HepG2 (cell line): Measurements from ENCODE around the gene ABHD1. TPM values are rescaled to one million over a fixed set of nuclear protein-coding genes. Genes with fewer than 3 reads are reported as not detected.

ENCODE experiments used
- ATAC-seq: fragments of 200-7000 bp; cut with Tn5 transposase; 3 replicates; pipeline ENCODE4 v1.9.1; 2020; ENCODE audit warnings: mild to moderate bottlenecking, moderate library complexity
- BruUV-seq: library from RNA; stranded (reverse); fragments of 400-500 nt; replicated peaks from 2 replicates; lab custom pipeline; 2021; lab: Mats Ljungman, UMichigan
- CTCF ChIA-PET: fragments of 300-600 bp; formaldehyde crosslinking; extraction: SDS; loops from one replicate; lab custom pipeline; 2021; ENCODE audit warnings: low total read pairs, inconsistent platforms, low intra/inter-chr PET ratio; lab: Yijun Ruan, JAX
- POLR2A ChIA-PET: fragments of 350-600 bp; sonication (Branson Sonifier 250); formaldehyde crosslinking; loops from one replicate; lab custom pipeline; 2020; ENCODE audit warnings: antibody characterized with exemption, inconsistent platforms; lab: Yijun Ruan, JAX
- DNase-seq: peaks from one replicate; pipeline ENCODE4 v3.0.0-alpha.2; 2015; ENCODE audit warnings: low spot score
- FAIRE-seq: peaks from 3 replicates; lab custom pipeline; 2011; peaks lifted over from hg19 to GRCh38; lab: Jason Lieb, UNC
- H2AFZ ChIP-seq: one replicate; pipeline ENCODE4 v1.6.1; 2011; ENCODE audit warnings: low read length, inconsistent platforms
- H3K27ac ChIP-seq: fragments of 300-600 bp; 3 replicates; pipeline ENCODE4 v1.8.0; 2011; ENCODE audit warnings: mixed run types, mild to moderate bottlenecking, mixed read lengths, low read length, inconsistent platforms; ENCODE audit not compliant: insufficient read depth; ENCODE audit errors: extremely low read length
- H3K27me3 ChIP-seq, 2 experiments: fragments of 200-600 bp in 1 of 2; 2 replicates in 1 of 2; 3 replicates in 1 of 2; pipeline versions ENCODE4 v1.6.0 to v1.8.0; 2011; ENCODE audit warnings: low read length in 2 of 2, mild to moderate bottlenecking in 2 of 2, moderate library complexity in 2 of 2, inconsistent platforms in 1 of 2; ENCODE audit not compliant: insufficient read depth in 2 of 2, control insufficient read depth in 1 of 2
- H3K36me3 ChIP-seq, 2 experiments: fragments of 200-600 bp in 1 of 2; replicated peaks in 1 of 2; 2 replicates in 1 of 2; 3 replicates in 1 of 2; pipeline versions ENCODE4 v1.5.1 to v1.8.0; 2011; ENCODE audit warnings: low read length in 2 of 2, inconsistent platforms in 1 of 2; ENCODE audit not compliant: insufficient read depth in 2 of 2, control insufficient read depth in 1 of 2
- H3K4me1 ChIP-seq: 2 replicates; pipeline ENCODE4 v1.5.1; 2012; ENCODE audit warnings: low read length, inconsistent platforms; ENCODE audit not compliant: insufficient read depth
- H3K4me2 ChIP-seq: 2 replicates; pipeline ENCODE4 v1.6.0; 2011; ENCODE audit warnings: low read depth, low read length, inconsistent platforms
- H3K4me3 ChIP-seq, 3 experiments: fragments of 200-600 bp in 1 of 3; sonication (generic), shearing (Covaris generic) in 1 of 3; replicated peaks in 1 of 3; 2 replicates each; pipeline ENCODE4 v1.5.1; 2011 to 2016; ENCODE audit warnings: low read length in 3 of 3, inconsistent platforms in 2 of 3, low read depth in 2 of 3, mild to moderate bottlenecking in 2 of 3, control low read depth in 1 of 3, mixed read lengths in 1 of 3; ENCODE audit not compliant: insufficient read depth in 1 of 3
- H3K79me2 ChIP-seq: one replicate; pipeline ENCODE4 v1.6.1; 2011; ENCODE audit warnings: low read length, inconsistent platforms; ENCODE audit not compliant: insufficient read depth
- H3K9ac ChIP-seq: 2 replicates; pipeline ENCODE4 v1.6.0; 2011; ENCODE audit warnings: mild to moderate bottlenecking, low read depth, low read length, inconsistent platforms; ENCODE audit not compliant: insufficient read depth
- H3K9me3 ChIP-seq: 2 replicates; pipeline ENCODE4 v1.5.1; 2012; ENCODE audit warnings: mild to moderate bottlenecking, low read length
- H4K20me1 ChIP-seq: 2 replicates; pipeline ENCODE4 v1.6.0; 2011; ENCODE audit warnings: inconsistent platforms, mild to moderate bottlenecking, low read length, moderate library complexity; ENCODE audit not compliant: insufficient read depth
- BRD4 ChIP-seq: sonication (generic); formaldehyde crosslinking; IDR thresholded peaks from 2 replicates; pipeline ENCODE4 v1.4.0; 2020; ENCODE audit warnings: missing genetic modification reagents
- EP300 ChIP-seq, 3 experiments: sonication (generic) in 1 of 3; formaldehyde crosslinking in 1 of 3; IDR thresholded peaks; 2 replicates each; pipeline versions ENCODE4 v1.5.1 to v1.6.1; 2011 to 2020; ENCODE audit warnings: low read depth in 2 of 3, low read length in 2 of 3, borderline replicate concordance in 1 of 3, improper control_type of control experiment in 1 of 3, mild to moderate bottlenecking in 1 of 3, missing genetic modification reagents in 1 of 3, moderate library complexity in 1 of 3
- GPBP1L1 ChIP-seq: sonication (generic); formaldehyde crosslinking; IDR thresholded peaks from 2 replicates; pipeline ENCODE4 v1.5.0; 2020; ENCODE audit warnings: mild to moderate bottlenecking, missing genetic modification reagents
- HDAC2 ChIP-seq: sonication (generic); formaldehyde crosslinking; IDR thresholded peaks from 2 replicates; pipeline ENCODE4 v1.4.0; 2020; ENCODE audit warnings: missing genetic modification reagents
- MYNN ChIP-seq: sonication (generic); formaldehyde crosslinking; IDR thresholded peaks from 2 replicates; pipeline ENCODE4 v1.4.0; 2020; ENCODE audit warnings: mild to moderate bottlenecking, low read depth, missing genetic modification reagents
- PLRG1 ChIP-seq: fragments of 450-650 bp; conservative IDR thresholded peaks from 2 replicates; pipeline ENCODE4 v1.6.1; 2016
- TBL1XR1 ChIP-seq: fragments of 150-350 bp; IDR thresholded peaks from 2 replicates; pipeline ENCODE4 v1.6.1; 2014; ENCODE audit warnings: borderline replicate concordance, low read length; ENCODE audit not compliant: partially characterized antibody
- ZFX ChIP-seq: sonication (generic); formaldehyde crosslinking; IDR thresholded peaks from 2 replicates; pipeline ENCODE4 v1.4.0; 2020; ENCODE audit warnings: mild to moderate bottlenecking, low read depth, missing genetic modification reagents, moderate library complexity
- ZNF230 ChIP-seq: sonication (generic); formaldehyde crosslinking; IDR thresholded peaks from 2 replicates; pipeline ENCODE4 v1.4.0; 2020; ENCODE audit warnings: mild to moderate bottlenecking, missing genetic modification reagents
- ZNF678 ChIP-seq: sonication (generic); formaldehyde crosslinking; IDR thresholded peaks from 2 replicates; pipeline ENCODE4 v1.4.0; 2020; ENCODE audit warnings: mild to moderate bottlenecking, missing genetic modification reagents
- ZNF724P ChIP-seq: sonication (generic); formaldehyde crosslinking; IDR thresholded peaks from 2 replicates; pipeline ENCODE4 v1.8.0; 2022; ENCODE audit warnings: missing genetic modification reagents, borderline replicate concordance
- WGBS: methylation state at CpG from one replicate; pipeline ENCODE4 v1.1.6; 2017; ENCODE audit warnings: low lambda C conversion rate; 5-methylcytosine and 5-hydroxymethylcytosine counted together
- in situ Hi-C: cut with HindIII; loops from 2 replicates; pipeline ENCODE4 v1.10.0; 2017; ENCODE audit warnings: low pct_unique_long_range_greater_than_20kb; ENCODE audit not compliant: extremely low pct_ligation_motif_present
- intact Hi-C: fragments of 100-400 bp; cut with micrococcal nuclease; formaldehyde crosslinking; loops from one replicate; pipeline ENCODE4 v1.10.0; 2022; ENCODE audit not compliant: unreplicated experiment
- polyA plus RNA-seq, 8 experiments: library from polyadenylated mRNA; depleted of rRNA in 3 of 8; stranded (reverse) in 7 of 8; unstranded in 1 of 8; fragments of >200 nt; fragmentation: Illumina TruSeq in 4 of 8; extraction: Trizol in 4 of 8; gene quantifications; 2 replicates each; pipeline versions ENCODE4 v1.2.1 to v1.2.3, GENCODE V29; 2011 to 2016; ENCODE audit warnings: low read depth in 4 of 8, missing spikeins in 1 of 8, mixed read lengths in 1 of 8; ENCODE audit not compliant: insufficient read depth in 1 of 8
- total RNA-seq, 5 experiments: library from RNA; depleted of rRNA; stranded (reverse); fragments of >200 nt; fragmentation: Illumina TruSeq; extraction: Trizol; gene quantifications; 2 replicates each; pipeline ENCODE4 v1.2.3, GENCODE V29; 2016; ENCODE audit warnings: low read depth in 1 of 5
- TF ChIP-seq, protein P1 (sequence below): sonication (generic); formaldehyde crosslinking; IDR thresholded peaks from 2 replicates; pipeline ENCODE4 v1.4.0; 2020; ENCODE audit warnings: missing genetic modification reagents

ABHD1 gene
- total and polyA plus RNA-seq, 2 of the 13 experiments (the other 11 are each of a cell fraction or from before 2014, with no cell fraction given): 0.04 to 0.81 TPM

DNA sequence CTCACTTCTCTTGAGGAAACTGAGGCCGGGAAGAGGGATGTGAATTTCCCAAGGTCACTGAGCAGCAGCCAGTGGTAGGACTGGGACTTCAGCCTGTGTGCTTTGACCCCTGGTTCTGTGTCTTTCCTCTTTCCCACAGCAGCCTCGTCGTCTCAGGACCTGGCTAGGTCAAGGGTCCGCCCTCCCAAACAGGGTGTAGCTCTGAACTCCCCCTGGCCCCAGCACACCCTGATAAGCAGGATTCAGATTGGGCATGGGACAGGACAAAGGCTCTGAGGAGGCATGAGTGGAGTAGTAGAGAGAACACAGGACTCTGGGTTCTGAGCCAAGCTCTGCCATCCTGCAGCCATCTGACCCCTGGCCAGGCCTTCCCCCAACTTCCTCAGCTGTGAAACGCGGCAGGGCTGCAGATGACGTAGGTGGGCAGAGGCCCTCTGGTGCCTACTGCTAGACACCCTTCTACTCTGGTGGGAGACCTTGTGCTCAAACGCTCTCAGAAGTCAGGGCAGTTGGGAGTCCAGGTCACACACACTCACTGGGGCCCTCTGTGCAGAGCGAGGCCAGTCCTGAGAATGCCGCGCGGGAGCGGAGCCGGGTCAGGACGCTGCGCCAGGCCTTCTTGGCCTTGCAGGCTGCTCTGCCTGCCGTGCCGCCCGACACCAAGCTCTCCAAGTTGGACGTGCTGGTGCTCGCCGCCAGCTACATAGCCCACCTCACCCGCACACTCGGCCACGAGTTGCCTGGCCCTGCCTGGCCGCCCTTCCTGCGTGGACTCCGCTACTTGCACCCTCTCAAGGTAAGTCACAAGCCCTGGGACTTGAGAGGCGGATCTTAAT is 26.2 kb downstream of the ABHD1 start (continued):
- no peak for TF ChIP-seq ZNF230
- no peak for TF ChIP-seq PLRG1
- no peak for TF ChIP-seq TBL1XR1
- TF ChIP-seq EP300 (IDR thresholded peaks at IDR 0.05; ENCODE audit: low read depth in 2 of 2, low read length in 2 of 2): no peak
- no peak for TF ChIP-seq EP300 (CRISPR knock-in tag; IDR thresholded peaks at IDR 0.05; ENCODE audit: borderline replicate concordance)
- no peak for TF ChIP-seq GPBP1L1
- TF ChIP-seq ZNF724P (CRISPR knock-in tag): no peak
- no peak for TF ChIP-seq HDAC2 (CRISPR knock-in tag)

GRCh38 chr2:27150639-27151230 is 27.1 kb downstream of the ABHD1 start:
- no peaks in the 10 kb centered on the region for H3K36me3 ChIP-seq
- no peak overlapping the region; the same call in 1 of the 2 replicates for H3K4me2 ChIP-seq
- ATAC-seq: no peak
- no peaks in the 10 kb centered on the region for H4K20me1 ChIP-seq
- FAIRE-seq: no peak
- no peak overlapping the region for H3K4me3 ChIP-seq
- no peak for TF ChIP-seq MYNN
- no peak for TF ChIP-seq BRD4
- no peak for TF ChIP-seq ZNF678 (CRISPR knock-in tag)
- no peak for TF ChIP-seq ZFX (CRISPR knock-in tag)
- TF ChIP-seq, protein P1, sequence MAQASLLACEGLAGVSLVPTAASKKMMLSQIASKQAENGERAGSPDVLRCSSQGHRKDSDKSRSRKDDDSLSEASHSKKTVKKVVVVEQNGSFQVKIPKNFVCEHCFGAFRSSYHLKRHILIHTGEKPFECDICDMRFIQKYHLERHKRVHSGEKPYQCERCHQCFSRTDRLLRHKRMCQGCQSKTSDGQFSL: no peak
- no TSS peak for BruUV-seq
- CTCF ChIA-PET: no interaction called here
- no peak overlapping the region for H3K9ac ChIP-seq
- POLR2A ChIA-PET: interaction anchor here (0.7 to 1.9 kb wide), 3 partner anchors 11 to 61 kb away, joined by 3 to 7 read pairs (median 4); partner anchors contain the start of genes ATRAID and SLC5A6
- no peaks in the 10 kb centered on the region for H3K9me3 ChIP-seq
- no peaks in the 10 kb centered on the region for H3K79me2 ChIP-seq
- H3K27ac ChIP-seq: no peak overlapping the region
- peaks cover 0 to 2% of the 10 kb centered on the region in 2 experiments; a peak in 2 of 5 replicates for H3K27me3 ChIP-seq
- DNase-seq: no peak
- in situ Hi-C loops: loop anchor here (5.0 kb wide), 1 partner anchor 37 kb away; no protein-coding TSS in a partner anchor
- H3K4me1 ChIP-seq: peaks cover 73% of the 10 kb centered on the region
- WGBS: 79% methylated on average over 8 of the region's 8 CpGs
- H2AFZ ChIP-seq: no peak overlapping the region
- intact Hi-C loops: no loop called here
